Activated effector memory CD4-positive, alpha-beta T cell treated with anti-CD3 and anti-CD28 coated beads, Interleukin-2, amount 50 U/mL, for 16 hours (primary cell): Measurements from ENCODE around the gene ADCY10.
A peak's percentile ranks its signal among the peaks of the same experiment; 100 is the strongest.
"Not testable (repeated sequence)": the region's sequence is repeated elsewhere in the genome, so short reads cannot be mapped to it uniquely, and the experiment has no call there.

Experiments
- DNase-seq: peaks from one replicate; pipeline ENCODE4 v3.0.0-alpha.2; 2020

Gene ADCY10

DNA sequence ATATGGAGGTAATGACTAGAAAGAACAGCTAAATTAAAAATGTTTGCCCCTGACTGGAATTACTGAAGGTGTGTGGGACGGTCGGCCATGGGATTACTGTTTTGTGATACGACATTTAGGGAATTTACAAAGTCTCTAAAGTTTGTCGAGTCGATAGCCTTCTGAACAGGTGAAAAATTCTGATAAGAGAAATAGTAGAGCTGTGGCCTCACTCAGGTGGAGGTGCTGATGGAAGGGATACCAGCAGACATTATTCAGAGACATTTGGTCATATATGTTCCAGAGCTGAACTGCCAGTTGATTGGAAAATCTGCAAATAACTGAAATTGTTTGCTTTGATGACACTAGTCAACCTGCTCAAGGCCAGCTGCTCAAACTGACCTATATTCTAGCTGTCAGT is 71.1 kb downstream of the ADCY10 start:
- no peak for DNase-seq

DNA sequence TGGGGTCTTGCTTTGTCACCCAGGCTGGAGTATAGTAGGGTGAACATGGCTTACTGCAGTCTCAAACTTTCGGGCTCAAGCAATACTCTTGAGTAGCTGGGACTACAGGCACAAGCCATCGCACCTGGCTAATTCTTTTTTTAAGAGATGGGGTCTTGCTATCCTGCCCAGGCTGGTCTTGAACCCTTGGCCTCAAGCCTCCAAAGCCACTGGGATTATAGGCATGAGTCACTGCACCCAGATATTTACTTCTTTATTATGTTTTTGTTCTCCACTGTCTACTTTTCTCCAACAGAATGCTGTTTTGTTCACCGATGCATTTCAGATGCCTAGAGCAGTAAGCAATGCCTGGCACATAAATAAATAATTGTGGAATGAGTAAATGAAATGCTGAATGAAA is 72.4 kb downstream of the ADCY10 start:
- DNase-seq: no peak

DNA sequence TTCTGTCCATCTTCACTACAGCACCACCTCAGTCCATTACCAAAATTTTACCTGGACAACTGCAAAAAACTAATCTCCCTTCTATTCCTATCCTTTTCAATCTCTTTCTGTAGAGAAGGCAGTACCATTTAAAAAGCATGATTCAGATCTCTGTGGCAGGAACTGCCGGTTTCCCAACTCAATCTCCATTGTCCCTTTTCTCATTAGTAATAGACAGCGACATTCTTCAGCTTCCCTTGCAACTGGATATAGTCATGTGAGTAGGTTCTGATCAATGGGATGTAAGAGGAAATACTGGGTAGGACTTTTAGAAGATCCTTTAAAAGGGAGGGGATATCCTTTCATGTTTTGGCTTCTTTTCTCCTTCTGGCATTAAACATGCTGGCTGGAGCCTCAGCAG is 74.9 kb downstream of the ADCY10 start:
- DNase-seq: no peak

DNA sequence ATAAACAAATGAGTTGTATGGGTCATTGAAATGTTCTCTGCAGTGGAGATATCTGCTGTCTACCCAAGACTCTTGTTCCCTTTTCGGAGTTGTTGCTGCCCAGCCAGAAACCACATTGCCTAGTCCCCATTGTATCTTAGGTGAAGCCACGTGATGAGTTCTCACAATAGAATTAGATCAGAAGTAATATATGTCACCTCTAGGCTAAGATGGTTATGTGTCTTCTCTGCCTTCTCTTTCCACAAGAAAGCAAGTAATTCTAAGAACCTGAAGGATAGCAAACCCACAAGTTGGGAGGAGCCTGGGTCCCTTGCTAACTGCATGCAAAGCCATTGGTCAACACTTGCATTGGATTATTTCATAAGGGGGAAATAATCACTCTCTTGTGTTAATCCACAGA is 76.6 kb downstream of the ADCY10 start:
- no peak for DNase-seq

DNA sequence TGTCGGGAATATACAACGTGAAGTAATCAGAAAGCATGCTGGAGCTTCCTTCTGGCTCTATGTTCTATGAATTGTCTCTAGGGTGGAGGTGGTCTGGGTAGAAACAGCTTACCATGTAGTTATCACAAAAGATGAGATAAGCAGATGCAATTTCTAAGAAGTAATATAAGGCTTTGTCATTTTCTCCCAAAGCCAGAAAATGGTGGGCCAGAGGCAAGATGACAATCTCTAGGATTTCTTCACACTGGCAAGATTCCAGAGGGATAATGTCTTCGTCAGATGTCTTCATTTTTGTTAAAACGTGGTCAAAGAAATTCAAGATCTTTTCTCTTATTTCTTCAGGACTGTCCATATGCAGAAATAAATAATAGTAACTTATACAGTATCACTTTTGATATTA is 77.7 kb downstream of the ADCY10 start:
- no peak for DNase-seq

DNA sequence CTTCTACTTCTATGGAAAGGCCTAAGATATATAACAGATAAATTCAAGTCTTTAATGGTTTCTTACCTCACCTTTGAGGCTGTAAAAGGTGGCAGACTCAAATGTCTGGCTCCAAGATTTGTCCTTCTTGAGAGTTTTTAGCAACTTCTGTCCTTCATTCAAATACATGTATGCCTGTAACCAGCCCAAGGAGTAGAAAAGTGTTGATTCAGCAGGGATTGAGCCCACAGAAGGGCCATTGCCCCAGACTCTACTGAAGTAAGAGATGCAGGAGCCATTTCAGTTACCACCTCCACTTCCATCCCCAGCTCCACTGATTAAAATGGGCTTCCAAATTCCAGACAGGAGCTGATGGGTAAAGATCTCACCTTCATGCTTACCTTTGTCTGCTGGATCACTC is 80.0 kb downstream of the ADCY10 start:
- no peak for DNase-seq

DNA sequence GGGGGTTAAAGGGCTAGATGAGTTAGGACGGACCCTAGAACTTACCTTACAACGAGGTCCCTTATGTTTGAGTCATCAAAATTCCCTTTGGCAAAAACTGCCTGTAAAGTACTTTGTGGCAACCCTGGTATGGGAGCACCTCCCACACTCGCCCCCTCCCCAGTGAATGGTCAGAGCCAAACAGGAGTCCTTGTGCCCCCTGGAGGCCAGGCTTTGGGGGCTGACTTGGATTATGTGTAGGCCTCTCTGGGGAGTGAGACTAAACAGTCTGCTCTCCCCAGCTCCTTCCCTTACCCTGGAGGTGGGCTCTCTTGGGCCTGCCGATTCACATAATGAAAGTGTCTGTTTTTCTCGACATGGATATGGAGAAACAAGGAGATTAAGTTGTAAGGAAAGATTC is 81.2 kb downstream of the ADCY10 start:
- DNase-seq: no peak

DNA sequence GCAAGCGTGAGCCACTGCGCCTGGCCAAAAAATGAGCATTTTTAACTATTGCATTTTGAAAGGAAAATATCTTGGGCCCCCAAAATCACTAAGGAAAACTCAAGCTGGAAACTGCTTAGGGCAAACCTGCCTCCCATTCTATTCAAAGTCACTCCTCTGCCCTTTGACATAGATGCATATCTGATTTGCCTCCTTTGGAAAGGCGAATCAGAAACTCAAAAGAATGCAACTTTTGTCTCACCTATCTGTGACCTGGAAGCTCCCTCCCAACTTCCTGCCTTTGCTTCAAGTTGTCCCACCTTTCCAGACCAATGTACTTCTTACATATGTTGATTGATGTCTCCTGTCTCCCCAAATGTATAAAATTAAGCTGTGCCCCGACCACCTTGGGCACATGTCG is 83.3 kb downstream of the ADCY10 start:
- DNase-seq: not testable (repeated sequence)

DNA sequence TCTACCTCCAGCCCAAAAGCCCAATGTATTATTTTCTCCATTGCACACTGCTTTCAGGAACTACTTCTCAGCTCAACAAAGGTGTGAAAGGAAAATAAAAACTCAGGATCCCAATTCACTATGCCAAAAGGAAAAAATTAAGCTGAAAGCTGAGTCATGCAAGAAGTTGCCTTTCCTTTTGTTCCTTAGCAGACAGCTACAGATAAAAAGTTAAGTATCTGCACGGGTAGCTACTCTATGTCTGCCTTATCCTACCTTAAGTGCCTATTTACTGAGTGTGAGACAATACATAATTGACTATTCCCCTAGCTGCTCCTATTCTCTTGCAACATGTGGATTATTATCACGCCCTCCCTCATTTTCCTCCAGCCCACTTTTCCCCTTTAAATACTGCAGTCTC is 84.1 kb downstream of the ADCY10 start:
- DNase-seq: no peak

DNA sequence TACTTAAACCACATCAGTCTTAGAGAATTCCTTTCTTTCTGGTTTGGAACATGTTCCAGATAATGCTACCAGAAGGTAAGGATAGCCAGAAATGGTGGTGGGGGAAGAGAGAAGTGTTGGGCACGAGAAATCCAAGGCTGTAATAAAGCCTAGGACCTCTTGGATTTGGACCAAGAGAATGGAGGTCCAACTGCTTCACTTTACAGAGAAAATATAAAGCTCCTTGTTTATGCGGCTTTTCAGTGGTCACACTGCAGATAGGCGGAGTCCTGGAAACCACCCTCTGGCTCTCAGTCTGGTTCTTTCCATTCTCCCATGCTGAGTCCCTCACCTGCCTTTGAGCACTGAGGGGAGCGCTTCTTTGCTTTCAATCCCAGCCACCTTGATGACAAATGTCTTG is 87.8 kb downstream of the ADCY10 start:
- DNase-seq: no peak

DNA sequence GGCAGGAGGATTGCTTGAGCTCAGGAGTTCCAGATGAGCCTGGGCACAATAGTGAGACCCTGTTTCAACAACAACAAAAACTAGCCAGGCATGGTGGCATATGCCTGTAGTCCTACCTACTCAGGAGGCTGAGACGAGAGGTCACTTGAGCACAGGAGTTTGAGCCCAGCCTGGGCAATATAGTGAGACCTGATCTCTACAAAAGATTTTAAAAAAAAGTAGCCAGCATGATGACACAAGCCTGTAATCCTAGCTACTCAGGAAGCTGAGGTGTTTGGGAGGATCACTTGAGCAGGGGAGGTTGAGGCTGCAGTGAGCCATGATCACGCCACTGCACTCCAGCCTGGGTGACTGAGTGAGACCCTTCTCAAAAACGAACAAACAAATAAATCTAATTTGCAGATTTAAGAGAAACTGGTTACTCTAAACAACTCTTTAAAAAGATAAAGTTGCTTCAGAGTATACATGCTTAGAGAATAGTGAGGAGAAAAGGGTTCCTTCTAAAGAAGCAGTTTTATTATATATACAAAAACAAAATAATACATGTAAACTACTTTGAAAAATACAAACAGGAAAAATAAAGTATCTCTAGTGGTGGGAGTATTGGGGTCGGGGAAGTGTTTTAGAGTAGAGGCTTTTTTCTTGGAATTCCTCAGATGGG is 88.4 kb downstream of the ADCY10 start:
- no peak for DNase-seq

DNA sequence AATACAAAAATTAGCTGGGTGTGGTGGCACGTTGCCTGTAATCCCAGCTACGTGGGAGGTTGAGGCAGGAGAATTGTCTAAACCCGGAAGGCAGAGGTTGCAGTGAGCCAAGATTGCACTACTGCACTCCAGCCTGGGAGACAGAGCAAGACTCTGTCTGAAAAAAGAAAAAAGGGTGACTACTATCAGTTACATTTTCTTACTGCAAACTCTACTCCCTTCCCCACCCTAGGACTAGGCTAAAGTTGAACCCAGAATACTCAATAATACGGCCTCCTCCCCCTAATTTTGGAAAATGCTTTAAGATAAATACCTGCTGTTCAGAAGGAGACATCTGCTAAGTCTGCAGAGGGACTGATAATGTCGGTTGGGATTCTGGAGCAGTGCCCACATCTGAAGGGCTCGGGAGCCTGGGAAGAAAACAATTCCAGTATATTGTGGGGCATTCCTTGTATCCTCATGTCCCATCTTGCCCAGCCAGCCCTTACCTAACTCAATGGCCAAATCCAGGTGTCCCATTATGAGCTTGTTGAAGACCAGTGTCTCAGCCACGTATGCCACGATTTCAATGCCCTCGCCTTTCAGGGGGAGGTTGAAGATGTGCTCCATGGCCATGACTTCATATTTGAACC is 89.7 kb downstream of the ADCY10 start:
- no peak for DNase-seq

DNA sequence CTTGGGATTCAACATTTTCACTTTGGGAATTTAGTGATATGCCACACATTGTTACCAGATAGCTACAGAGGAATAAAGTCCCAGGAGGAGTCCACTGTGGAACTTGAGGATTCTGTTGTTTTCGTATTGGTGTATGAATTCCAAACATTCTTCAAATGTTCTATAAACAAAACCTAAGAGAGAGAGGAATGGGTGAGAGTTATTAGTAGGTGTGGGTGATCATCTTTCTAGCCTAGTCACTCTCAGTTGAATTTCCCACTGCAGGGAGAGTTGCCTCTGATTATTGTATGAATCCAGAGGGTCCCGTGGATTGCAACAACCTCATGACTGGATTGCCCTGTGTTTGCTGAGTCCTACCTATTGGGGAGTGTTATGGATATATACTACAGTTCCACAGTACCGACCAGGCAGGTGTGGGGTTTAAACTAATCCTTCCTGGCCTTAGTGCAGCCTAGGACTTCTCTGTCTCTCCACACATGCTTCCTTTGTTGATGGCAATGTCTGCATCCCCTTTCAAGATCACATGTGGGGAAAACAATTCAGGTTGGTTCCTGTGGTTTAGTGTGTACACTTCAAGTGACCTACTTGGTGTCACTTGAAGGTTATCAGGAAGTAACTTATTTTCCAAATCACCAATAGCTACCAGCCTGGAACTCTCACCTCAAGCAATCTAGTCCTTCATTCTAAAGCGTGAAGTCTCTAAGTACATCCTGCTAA is 91.8 kb downstream of the ADCY10 start:
- no peak for DNase-seq

DNA sequence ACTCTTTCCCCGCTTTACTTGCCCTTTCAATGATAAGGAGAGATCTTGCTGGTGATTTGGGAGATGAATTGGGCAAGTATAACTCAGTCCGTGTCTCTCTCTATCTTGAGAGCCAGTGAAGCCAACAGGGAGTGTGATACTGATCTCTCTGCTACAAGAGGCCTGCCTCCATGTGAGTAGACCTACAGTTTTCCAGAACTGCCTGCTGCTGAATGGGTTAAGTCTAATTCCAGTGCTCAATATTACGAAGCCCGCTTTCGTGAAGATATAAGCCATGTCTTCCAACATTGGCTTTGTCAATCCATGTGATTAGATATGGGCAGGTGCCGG is 92.6 kb downstream of the ADCY10 start:
- DNase-seq: no peak

DNA sequence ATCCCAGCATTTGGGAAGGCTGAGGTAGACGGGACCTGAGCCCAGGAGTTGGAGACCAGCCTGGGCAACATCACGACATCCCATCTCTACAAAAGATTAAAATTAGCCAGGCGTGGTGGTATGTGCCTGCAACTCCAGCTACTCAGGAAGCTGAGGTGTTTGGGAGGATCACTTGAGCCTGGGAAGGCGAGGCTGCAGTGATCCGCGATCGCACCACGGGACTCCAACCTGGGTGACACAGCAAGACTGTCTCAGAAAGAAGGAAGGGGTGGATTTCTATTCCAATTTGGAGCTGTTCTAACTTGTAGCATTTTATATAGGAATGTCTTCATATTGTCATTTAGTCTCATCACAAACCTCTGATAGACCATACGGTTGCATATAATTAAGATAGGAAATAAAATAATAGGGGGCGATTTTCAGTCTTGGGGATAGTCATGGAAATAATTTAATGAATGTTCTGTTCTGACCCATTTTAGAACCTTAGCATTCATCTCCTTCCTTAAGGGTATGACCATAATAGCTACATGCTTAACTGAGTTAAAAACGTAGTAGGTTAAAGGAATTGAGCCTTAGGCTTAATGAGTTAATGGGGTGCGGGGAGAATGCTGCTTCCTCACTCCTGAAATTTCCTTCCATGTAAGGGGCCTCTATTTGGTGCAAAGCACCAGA is 93.1 kb downstream of the ADCY10 start:
- DNase-seq: no peak

DNA sequence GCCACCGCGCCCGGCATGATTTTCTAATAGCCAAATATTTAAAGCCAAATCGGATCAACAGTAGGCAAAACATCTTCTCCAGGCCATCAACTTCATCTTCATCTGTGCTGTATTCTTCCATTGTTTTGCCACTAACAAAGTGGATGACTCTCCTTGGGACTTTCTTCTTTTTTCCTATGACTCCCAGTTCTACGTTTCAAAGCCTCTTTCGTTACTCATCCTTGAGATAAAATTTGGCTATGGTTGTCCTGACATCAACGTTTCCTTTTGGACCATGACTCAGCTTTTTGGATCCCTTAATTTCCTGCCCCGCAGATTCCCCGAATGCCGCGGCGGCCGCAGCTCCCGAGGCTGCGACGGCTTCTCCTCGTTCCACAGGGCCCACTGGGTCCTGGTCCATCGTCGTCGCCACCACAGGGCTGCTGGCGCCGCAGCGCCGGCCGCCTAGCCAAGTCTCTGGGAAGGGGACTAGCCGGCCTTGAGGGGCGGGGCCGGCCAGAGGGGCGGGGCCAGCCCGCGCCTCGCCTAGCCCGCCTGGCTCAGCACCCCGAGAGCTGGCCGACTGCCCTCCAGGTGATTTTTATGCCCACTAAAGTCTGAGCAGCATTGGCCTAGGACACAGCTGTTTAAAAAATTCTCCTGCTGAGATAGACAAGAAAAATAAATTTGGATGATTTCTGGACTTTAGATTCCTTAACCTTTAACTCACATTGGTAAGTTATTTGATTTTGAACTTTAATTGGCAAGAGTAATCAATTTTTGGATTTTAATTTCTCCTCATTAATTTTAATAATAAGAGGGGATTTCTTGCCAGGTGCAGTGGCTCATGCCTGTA is 93.9 kb downstream of the ADCY10 start:
- peak; percentile 67 for DNase-seq

DNA sequence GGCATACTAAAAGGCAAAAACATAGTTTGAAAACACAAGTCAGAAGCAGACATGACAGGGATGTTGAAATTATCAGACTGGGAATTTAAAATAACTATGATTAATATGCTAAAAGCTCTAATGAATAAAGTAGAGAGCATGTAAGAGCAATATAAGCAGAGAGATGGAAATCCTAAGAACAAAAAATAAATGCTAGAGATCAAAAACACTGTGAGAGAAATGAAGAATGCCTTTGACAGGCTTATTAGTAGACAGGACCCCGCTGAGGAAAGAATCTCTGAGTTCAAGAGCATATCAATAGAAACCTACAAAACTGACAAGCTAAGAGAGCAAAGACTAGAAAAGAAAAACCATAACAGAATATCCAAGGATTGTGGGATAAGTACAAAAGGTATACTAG is 98.3 kb downstream of the ADCY10 start:
- DNase-seq: no peak

DNA sequence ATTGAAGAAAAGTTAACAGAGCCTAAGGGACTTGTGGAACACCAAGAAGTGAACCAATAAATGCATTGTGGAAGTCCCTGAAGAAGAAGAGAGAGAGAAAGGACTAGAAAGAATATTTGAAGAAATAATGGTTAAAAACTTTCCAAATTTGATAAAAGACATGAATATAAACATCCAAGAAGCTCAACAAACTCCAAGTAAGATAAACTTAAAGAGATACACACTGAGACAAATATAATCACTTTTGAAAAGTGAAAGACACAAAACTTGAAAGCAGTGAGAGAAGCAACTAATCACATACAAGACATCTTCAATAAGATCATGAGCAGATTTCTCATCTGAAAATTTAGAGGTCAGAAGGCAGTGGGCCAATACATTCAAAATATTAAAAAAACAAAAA is 101.0 kb downstream of the ADCY10 start:
- no peak for DNase-seq

DNA sequence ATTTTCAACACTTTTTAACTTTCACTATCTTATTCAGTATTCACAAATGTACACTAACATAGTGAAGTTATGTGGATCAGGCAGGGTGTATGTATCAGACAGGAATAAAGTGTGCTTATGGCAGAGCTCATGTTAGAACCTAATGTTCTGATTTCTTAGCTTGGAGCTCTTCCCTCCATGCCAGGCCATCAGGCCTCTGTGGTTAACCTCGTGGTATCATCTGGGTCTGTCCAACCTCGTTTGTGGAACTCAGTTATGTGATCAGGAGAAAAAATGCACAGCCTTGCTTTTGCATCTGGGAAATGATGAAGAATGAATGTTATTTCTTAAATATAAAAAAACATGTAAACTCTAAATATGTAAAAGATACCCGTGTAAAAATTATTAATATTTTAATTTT is 105.2 kb downstream of the ADCY10 start:
- DNase-seq: no peak

DNA sequence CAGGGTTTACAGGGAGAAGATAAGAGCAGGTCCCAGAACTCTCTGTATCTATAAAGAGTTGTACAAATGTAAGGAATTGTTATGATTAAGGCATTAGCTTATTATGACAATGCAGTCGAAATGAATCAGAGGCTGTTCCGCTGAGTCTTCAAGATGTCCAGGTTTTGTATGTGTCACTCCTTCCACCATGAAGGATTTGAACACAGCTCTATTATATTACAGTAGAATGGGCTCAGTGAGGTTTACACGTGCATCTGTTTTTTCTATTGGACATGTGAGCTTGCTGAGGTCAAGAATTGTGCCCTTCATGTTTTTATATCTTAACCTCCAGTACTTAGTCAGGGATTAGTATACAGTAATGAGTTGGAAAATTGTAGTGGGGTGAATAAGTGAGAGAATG is 105.8 kb downstream of the ADCY10 start:
- DNase-seq: no peak

DNA sequence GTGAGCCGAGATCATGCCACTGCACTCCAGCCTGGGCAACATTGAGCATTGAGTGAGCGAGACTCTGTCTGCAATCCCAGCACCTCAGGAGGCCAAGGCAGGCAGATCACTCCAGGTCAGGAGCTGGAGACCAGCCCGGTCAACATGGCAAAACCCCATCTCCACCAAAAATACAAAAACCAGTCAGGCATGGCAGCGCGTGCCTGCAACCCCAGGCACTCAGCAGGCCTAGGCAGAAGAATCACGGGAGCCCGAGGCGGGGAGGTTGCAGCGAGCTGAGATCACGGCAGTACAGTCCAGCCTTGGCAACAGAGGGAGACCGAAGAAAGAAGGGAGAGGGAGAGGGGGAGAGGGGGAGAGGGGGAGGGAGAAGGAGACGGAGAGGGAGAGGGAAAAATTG is 107.3 kb downstream of the ADCY10 start:
- not testable (repeated sequence) for DNase-seq

DNA sequence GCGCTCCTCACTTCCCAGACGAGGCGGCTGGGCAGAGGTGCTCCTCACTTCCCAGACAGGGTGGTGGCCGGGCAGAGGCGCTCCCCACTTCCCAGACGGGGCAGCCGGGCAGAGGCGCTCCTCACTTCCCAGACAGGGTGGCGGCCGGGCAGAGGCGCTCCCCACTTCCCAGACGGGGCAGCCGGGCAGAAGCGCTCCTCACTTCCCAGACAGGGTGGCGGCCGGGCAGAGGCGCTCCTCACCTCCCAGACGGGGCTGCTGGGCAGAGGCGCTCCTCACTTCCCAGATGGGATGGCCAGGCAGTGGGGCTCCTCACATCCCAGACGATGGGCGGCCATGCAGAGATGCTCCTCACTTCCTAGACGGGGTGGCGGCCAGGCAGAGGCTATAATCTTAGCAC is 107.7 kb downstream of the ADCY10 start:
- DNase-seq: not testable (repeated sequence)

DNA sequence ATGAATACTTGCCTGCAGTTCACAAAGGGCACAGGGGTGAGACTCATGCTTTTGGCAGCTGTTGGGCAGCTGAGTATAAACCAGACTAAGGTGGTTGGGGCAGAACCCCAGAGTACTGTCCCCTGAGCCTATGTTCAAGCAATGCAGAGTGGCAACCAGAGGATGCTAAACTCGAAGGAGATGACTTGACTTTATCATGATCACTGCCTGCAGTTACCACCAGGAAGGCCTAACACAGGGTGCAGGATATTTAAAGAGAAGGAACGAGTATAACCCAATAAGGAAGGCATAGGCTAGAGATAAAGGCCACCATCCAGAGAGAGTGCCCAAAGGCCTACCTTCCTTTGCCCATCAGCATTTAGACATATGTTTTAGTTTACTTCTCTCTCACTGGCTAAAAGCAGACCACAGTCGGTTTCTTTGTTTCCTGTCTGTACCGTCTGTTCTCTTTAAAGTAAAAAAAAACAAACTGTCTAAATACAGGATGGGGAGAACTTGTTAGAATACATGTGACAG is 108.8 kb downstream of the ADCY10 start:
- DNase-seq: no peak
